ENCODE data around the gene ZNF665.

DNA sequence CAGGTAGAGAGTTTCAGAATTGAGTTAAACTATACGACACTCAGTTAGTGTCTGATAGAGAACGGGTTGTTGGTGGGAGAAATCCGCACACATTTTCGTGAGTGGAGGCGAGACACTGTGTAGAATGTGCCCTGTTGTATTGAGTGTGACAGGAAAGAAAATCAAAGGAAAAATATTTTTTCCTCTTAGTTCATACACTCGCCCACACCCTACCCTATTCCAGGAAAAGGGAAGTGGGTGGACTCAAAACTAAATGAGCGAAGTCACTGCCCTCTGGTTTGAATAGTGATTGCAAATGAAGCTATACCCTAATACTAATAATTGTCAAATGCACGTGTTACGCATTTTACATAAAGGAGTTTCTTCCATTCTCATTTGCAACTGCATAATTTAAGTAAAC lies 36.3 kb downstream of the ZNF665 start:
- TF ChIP-seq POLR2AphosphoS5 (IDR thresholded peaks at IDR 0.05; ENCODE audit: low read depth, low read length) (no peak), POLR2A (IDR thresholded peaks at IDR 0.05; ENCODE audit: low read depth, low read length) (no peak), TAF1 (IDR thresholded peaks at IDR 0.05; ENCODE audit: borderline replicate concordance, low read depth, low read length) (no peak)

Measured in GM12892 (cell line).